Erythroblast (primary cell): ENCODE data around the gene EPHB2.

ENCODE experiments used
- GATA1 ChIP-seq: IDR thresholded peaks from 2 replicates; pipeline ENCODE4 v1.6.1; 2011; ENCODE audit warnings: low read depth, mild to moderate bottlenecking, control low read depth, low read length, moderate library complexity
- POLR2A ChIP-seq: IDR thresholded peaks from 2 replicates; pipeline ENCODE4 v1.6.1; 2011; ENCODE audit warnings: mild to moderate bottlenecking, low read length

DNA sequence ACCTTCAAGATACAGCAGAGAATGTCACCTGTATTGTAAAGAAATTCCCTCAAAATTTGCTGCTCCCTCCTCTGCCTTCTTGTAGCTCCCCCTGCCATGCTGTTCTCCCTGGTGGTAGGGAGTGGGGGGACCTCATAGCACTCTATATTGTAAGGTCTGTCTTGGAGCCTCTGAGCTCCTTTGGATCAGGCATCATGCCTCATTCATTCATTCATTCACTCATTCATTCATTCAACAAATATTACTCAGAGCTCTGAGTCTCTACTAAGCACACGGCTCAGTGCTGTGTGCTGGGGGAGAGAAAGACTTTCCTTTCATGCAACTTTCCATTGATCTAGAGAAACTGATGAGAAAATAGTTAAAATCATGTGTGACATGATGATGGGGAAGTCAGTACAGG lies 27.1 kb upstream of the EPHB2 start:
- TF ChIP-seq POLR2A (no peak), GATA1 (no peak)
